Ovary (tissue), 3 donors: Measurements from ENCODE around the gene SFMBT2.

Experiments
- CTCF ChIP-seq, 3 donors: fragments of 450-650 bp in 2 of 3; fragments of 200-600 bp in 1 of 3; IDR thresholded peaks; one replicate each; pipeline versions ENCODE4 v1.5.1 to v1.8.0; 2016 to 2022; ENCODE audit warnings: antibody characterized with exemption in 3 of 3, mild to moderate bottlenecking in 1 of 3
- EP300 ChIP-seq: sonication (generic); formaldehyde crosslinking; IDR thresholded peaks from one replicate; pipeline ENCODE4 v1.6.1; 2017; ENCODE audit warnings: antibody characterized with exemption
- POLR2A ChIP-seq: fragments of 450-650 bp; IDR thresholded peaks from one replicate; pipeline ENCODE4 v1.6.1; 2017; ENCODE audit warnings: antibody characterized with exemption, mild to moderate bottlenecking, moderate library complexity
- donor health status: DM: no; HTN: no; CAD: no.

DNA sequence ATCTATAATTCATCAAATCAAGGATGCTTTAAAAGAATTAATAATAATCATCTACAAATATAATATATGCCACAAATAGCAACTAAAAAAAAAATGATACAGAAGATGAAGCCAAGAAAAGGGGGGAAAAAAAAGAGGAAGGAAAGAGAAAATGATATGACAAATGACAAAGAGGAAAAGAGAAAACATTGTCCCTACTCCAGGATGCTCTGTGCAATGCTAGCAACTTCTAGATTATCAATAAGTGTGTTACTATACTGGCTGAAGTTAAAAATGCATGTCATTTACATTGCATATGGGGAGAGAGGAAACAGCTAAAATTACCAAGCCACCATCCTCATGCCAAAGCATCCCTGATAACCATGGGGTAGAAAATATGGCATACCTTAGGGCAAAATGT, 104.2 kb downstream of the SFMBT2 start:
- no peak for TF ChIP-seq CTCF (IDR thresholded peaks at IDR 0.05)
- TF ChIP-seq POLR2A: no peak
- no peak for TF ChIP-seq EP300
